BJ (cell line): Measurements from ENCODE around the gene OGFR. TPM values are rescaled to one million over a fixed set of nuclear protein-coding genes. Genes with fewer than 3 reads are reported as not detected.

Experiments used
- CTCF ChIA-PET: fragments of 350-600 bp; formaldehyde crosslinking; extraction: SDS; loops from one replicate; lab custom pipeline; 2021; ENCODE audit warnings: antibody characterized with exemption, inconsistent platforms; lab: Yijun Ruan, JAX
- POLR2A ChIA-PET: fragments of 300-600 bp; sonication (Branson Sonifier 250); formaldehyde crosslinking; extraction: SDS; loops from one replicate; lab custom pipeline; 2021; ENCODE audit warnings: antibody characterized with exemption; lab: Charles Lee
- DNase-seq: peaks from one replicate; pipeline ENCODE4 v3.0.0-alpha.2; 2011; ENCODE audit warnings: low read depth
- H3K27me3 ChIP-seq: 2 replicates; pipeline ENCODE4 v1.6.0; 2011; ENCODE audit warnings: low read length; ENCODE audit not compliant: control insufficient read depth, insufficient read depth
- H3K36me3 ChIP-seq: 2 replicates; pipeline ENCODE4 v1.5.1; 2011; ENCODE audit warnings: low read length; ENCODE audit not compliant: control insufficient read depth, insufficient read depth
- H3K4me3 ChIP-seq: 2 replicates; pipeline ENCODE4 v1.5.1; 2011; ENCODE audit warnings: low read depth, mild to moderate bottlenecking, control low read depth, low read length
- CTCF ChIP-seq: IDR thresholded peaks from 2 replicates; pipeline ENCODE4 v1.5.1; 2011; ENCODE audit warnings: low read depth, mild to moderate bottlenecking, control low read depth, inconsistent platforms, low read length, moderate library complexity; ENCODE audit not compliant: insufficient read depth
- polyA minus RNA-seq: library from RNA; depleted of rRNA, polyadenylated mRNA; stranded (reverse); fragments of >200 nt; gene quantifications from 2 replicates; pipeline ENCODE4 v1.2.3, GENCODE V29; 2011; rRNA and poly(A)+ RNA removed
- polyA plus RNA-seq: library from polyadenylated mRNA; depleted of rRNA; stranded (reverse); fragments of >200 nt; gene quantifications from 2 replicates; pipeline ENCODE4 v1.2.3, GENCODE V29; 2011; rRNA removed

Gene OGFR
- polyA plus RNA-seq = 25.6 and 34.2 TPM in 2 replicates
- polyA minus RNA-seq = 18.9 and 26.4 TPM in 2 replicates

- H3K36me3 ChIP-seq = peaks cover 26% of the 10 kb centered on the region
- POLR2A ChIA-PET = no interaction called here
Measured at GRCh38 chr20:62804627-62805154, at the start of gene OGFR. OGFR (plus strand) TSS chr20:62804835; CDS start chr20:62804860, 25 bp downstream.

GRCh38 chr20:62754991-62755356 lies 49.7 kb upstream of the OGFR start:
- DNase-seq = no peak
- peaks cover 3% of the 10 kb centered on the region; the same call in 1 of the 2 replicates for H3K27me3 ChIP-seq
- H3K36me3 ChIP-seq = no peaks in the 10 kb centered on the region
- no peak for TF ChIP-seq CTCF
- no peak overlapping the region for H3K4me3 ChIP-seq
- ChIA-PET POLR2A (no interaction called here), CTCF (interaction anchor here (1.2 kb wide), 1 partner anchor 37 kb away, joined by 3 read pairs; no protein-coding TSS in a partner anchor)

More at GRCh38 chr20:62804627-62805154, at the start of gene OGFR:
- CTCF ChIA-PET = interaction anchor here (1.2 to 1.3 kb wide), 2 partner anchors 11 to 137 kb away, joined by 3 read pairs; no protein-coding TSS in a partner anchor
- TF ChIP-seq CTCF = no peak
- Histone ChIP-seq H3K4me3 (peak within 1 kb of the TSS; percentile 93), H3K27me3 (no peaks in the 10 kb centered on the region)
- DNase-seq = no peak

- CTCF ChIA-PET = no interaction called here
- DNase-seq = no peak
Measured at GRCh38 chr20:62755817-62756724, 48.6 kb upstream of the OGFR start.

GRCh38 chr20:62758226-62758912 lies 46.3 kb upstream of the OGFR start:
- ChIA-PET CTCF (no interaction called here), POLR2A (no interaction called here)
- Histone ChIP-seq H3K27me3 (peaks cover 3% of the 10 kb centered on the region; the same call in 1 of the 2 replicates), H3K4me3 (no peak overlapping the region), H3K36me3 (no peaks in the 10 kb centered on the region)
- no peak for DNase-seq
- TF ChIP-seq CTCF = no peak

More at GRCh38 chr20:62755817-62756724, 48.6 kb upstream of the OGFR start:
- no peak for TF ChIP-seq CTCF
- POLR2A ChIA-PET = no interaction called here
- Histone ChIP-seq H3K36me3 (no peaks in the 10 kb centered on the region), H3K27me3 (peaks cover 3% of the 10 kb centered on the region; the same call in 1 of the 2 replicates), H3K4me3 (no peak overlapping the region)
